NAMALWA (cell line): Measurements from ENCODE around the gene RAI1.

Source experiments
- DNase-seq: peaks from one replicate; pipeline ENCODE4 v3.0.0-alpha.2; 2015; ENCODE audit warnings: low spot score

Gene RAI1

GRCh38 chr17:17846003-17846402 lies 164.7 kb downstream of the RAI1 start:
- DNase-seq: no peak

DNA sequence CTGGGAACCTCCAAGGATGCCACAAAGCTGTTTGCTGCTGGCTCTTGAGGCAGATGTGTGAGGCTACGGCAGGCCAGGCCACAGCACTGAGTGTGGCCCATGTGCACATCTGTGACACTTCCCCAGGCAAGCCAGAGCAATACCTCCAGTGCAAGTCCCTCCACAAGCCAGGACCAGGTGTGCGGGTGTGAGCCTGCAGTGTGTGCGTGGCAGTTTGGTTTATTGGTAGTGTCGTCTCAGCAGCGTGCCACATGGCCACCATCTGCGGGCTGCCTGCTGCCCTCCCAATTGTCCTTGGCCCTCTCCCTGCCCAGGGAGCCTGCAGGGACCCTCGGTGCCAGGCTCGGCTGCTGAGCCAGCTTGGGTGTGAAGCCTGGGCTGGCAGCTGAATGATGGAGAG lies 165.4 kb downstream of the RAI1 start:
- no peak for DNase-seq

DNA sequence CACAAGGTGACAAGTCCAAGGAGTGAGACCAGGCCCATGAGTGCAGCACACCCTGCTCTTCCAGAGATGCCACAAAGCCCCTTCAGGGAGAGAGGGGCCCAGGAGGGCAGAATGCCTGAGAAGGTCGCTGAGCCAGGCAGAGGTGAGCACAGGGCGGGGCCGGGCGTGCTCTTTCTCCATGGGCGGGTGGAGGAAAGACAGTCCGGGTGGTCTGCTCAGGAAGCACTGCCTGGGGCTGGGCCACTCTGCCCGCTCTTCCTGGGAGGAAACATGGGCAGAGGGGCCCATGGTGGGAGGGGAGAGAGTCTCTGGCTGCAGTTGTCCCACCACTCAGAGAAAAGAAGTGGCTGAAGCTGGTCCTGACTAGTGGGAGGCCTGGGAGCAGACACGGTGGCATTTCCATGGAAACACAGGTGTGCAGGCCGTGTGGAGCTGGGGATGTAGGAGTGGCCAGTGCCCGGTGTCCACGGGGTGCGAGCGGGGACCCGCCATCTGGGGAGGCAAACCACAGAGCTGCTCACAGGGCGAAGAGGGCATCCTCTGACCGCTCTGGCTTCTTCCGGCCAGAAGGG lies 165.9 kb downstream of the RAI1 start:
- no peak for DNase-seq

- DNase-seq: no peak
Measured at GRCh38 chr17:17847726-17848125, 166.5 kb downstream of the RAI1 start.

DNA sequence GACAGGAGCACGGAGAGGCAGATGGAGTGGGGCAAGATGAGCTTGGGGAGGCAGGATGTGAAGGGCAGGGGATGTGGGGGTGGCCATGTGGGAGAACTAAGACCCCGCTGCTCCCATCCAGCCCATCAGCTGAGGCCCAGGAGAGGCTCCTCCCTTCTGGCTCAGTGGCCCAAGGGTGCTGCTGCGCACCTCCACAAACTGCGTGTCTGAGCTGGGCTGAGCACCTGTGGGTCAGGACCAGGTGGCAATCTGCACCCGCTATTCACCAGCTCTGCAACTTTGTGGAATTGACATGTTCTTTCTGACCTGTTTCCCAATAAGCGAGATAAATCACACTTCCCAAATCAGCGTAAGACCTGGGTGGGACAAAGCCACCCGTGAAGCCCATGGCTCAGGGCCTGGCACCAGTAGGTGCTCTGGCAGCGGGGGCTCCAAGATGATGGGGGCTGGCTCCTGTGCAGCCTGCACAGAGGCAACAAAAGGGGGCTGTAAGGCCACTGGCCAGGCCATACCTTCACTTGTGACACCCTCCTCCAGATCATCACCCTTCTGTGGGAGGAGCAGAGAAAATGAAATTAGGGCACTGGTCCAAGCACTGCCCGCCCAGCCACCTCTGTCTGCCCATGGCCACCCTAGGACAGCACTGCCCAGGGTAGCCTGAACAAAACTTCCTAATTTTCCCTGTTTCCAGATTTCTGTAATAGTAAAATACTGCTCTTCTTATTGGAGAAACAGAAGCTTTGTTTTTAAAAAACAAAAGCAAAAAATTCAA lies 167.2 kb downstream of the RAI1 start:
- no peak for DNase-seq

GRCh38 chr17:17849147-17849820 lies 168.0 kb downstream of the RAI1 start:
- DNase-seq: no peak

DNA sequence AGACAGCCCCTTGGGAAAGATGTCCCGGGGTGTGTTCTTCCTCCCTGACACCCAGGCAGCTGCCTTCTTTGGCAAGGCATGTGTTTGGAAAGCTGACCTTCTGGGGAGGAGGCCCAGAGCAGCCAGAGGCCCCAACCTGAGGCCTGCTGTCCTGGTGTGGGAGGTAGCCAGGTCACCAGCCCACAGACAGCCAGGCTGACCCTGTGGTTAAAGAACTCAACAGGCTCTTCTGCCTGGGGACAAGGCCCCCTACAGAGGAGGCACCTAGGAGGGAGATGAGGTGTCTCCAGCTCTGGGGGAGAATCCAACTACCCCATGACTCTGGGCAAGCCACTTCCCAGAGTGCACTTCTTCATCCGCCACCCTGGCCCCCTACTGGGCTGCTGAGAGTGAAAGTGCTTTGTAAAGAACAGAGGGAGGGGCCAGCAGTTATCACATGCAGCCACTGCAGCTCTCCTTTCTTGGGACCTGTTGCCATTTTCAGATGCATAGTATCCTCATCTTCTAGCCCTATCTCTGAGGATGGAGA lies 168.7 kb downstream of the RAI1 start:
- peak; percentile 66 for DNase-seq

DNA sequence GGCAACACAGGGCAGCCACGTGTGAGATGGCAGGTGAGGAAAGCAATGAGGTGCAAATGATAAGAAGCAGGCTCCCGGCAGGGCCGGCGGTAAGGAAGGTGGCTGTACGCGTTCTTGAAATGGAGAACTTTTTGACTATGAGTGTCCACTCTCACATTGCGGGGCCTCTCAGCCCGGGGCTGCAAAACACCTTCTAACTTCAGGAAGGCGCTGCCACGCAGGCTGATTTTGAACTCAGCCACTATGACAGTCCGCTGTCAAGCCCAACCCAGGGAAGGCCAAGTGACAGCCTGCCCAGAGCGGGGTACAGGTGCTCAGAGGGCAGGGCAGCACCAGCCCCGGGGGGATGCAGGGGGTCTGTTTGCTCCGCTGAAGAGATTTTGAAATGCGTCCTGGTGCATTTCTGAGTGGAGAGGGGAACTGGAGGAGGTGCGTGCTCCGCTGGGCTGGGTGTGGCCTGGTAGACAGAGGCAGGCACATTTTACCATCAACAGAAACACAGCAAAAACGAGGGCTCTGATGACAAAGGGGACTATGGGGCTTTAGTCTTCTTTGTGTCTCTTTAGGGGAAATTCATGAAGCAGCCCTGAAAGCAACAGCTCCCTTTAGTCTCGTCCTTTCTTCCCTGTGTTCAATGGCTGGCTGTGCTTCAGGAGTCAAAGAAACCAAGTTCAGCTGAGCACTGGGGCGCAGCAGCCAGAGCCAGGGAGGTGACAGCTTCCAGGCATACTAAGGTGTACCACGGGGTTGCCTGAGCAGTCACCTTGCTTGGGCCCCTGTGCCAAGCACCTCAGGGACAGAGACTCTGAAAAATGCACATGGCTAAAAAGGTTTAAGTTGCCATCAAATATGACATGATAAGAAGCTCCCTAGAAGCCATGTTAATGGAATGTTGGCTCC lies 170.1 kb downstream of the RAI1 start:
- no peak for DNase-seq

- DNase-seq: no peak
Measured at GRCh38 chr17:17852930-17853329, 171.7 kb downstream of the RAI1 start.

- DNase-seq: no peak
Measured at GRCh38 chr17:17853811-17854447, 172.7 kb downstream of the RAI1 start.

DNA sequence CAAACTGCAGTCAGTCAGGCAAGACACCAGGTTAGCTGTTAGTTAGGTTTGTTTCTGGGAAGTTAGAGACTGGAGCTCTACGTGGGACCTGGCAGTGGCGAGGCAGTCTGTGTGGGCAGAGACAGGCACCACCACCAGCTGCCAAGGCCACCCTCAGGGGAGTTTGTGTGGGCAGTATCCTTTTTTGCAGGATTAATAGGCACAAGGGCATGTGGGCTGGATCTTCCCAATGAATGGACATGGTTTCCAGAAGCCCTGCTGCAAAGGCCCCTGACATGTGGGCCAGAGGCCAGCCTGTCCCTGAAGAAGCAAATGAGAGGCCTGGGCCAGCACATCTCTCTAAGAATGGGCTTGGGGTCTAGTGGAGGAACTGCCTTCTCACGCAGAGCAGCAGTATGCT lies 174.7 kb downstream of the RAI1 start:
- no peak for DNase-seq

- DNase-seq: no peak
Measured at GRCh38 chr17:17856386-17856785, 175.1 kb downstream of the RAI1 start.

DNA sequence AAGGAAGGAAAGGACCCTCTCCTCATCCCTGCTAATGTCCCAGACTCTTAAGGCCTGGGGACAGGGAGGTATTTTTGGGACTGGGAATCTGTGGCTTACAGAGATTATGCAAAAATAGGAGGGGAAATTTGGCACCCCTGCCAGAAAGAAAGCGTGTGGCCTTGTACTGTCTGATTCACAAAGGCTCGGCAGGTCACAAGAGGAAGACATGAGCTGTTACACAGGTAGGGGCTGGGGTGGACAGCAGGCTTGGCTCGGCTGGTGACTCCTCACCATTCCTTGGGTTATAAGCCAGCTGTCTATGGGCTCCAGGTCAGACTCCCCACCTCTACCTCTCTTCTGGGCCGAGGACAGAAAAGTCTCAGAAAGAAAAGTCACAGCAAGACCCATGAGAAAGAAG lies 176.2 kb downstream of the RAI1 start:
- no peak for DNase-seq

- DNase-seq: peak; percentile 57
Measured at GRCh38 chr17:17859909-17860765, 178.9 kb downstream of the RAI1 start.

- no peak for DNase-seq
Measured at GRCh38 chr17:17860766-17861107, 179.5 kb downstream of the RAI1 start.
